Measurements from ENCODE around the gene HBP1. TPM values are rescaled to one million over a fixed set of nuclear protein-coding genes. Genes with fewer than 3 reads are reported as not detected.

The HBP1 gene
- total RNA-seq, 4 donors from 2014 or later = 57.6 to 67.7 (median 66.9) TPM

DNA sequence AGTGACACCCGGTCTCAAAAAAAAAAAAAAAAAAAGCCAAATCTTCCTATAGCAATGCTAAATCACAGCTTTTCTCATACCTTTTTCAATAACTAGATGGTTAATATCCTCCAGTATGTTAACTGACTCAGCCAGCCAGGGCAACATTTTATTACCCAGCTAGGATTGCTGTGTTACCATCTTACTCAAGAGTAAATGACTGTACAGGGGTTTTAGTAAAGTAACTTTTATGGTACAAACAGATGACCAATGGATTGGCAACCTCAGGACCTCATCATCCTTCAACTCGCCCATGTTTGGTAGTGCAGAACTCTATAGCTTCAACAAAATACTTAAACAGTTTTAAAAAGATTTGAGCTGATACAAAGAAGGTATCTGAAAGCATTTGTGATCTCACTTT, 59.5 kb downstream of the HBP1 start:
- Histone ChIP-seq H3K27ac (no peak overlapping the region), H3K4me1 (peaks cover 0 to 7% (median 0%) of the 10 kb centered on the region in 4 donors), H3K4me3 (no peak overlapping the region), H3K9me3 (no peaks in the 10 kb centered on the region), H3K36me3 (peaks cover 0 to 19% (median 0%) of the 10 kb centered on the region in 3 donors), H3K27me3 (no peaks in the 10 kb centered on the region)
- TF ChIP-seq, protein P1, sequence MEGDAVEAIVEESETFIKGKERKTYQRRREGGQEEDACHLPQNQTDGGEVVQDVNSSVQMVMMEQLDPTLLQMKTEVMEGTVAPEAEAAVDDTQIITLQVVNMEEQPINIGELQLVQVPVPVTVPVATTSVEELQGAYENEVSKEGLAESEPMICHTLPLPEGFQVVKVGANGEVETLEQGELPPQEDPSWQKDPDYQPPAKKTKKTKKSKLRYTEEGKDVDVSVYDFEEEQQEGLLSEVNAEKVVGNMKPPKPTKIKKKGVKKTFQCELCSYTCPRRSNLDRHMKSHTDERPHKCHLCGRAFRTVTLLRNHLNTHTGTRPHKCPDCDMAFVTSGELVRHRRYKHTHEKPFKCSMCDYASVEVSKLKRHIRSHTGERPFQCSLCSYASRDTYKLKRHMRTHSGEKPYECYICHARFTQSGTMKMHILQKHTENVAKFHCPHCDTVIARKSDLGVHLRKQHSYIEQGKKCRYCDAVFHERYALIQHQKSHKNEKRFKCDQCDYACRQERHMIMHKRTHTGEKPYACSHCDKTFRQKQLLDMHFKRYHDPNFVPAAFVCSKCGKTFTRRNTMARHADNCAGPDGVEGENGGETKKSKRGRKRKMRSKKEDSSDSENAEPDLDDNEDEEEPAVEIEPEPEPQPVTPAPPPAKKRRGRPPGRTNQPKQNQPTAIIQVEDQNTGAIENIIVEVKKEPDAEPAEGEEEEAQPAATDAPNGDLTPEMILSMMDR (IDR thresholded peaks at IDR 0.05) = no peak
- TF ChIP-seq POLR2A (IDR thresholded peaks at IDR 0.05) = no peak
- DNase-seq = no peak

DNA sequence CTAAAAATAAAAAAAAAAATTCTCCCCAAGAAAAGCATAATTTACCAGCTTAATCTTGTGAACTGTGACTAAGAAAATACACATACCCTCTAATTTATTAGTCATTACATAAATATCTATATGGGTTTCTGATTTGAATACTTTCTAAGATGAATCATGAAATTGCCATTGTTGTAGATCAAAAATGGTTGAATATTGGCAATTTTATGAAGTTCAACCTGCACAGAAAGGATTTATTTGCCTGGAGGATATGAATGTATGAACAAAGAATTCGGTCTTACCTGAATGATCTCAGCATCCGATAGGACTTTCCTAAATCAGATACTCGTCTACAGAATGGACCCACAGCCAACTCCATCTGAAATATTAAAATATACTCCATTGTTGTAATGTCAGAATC, 61.5 kb downstream of the HBP1 start:
- TF ChIP-seq POLR2A (IDR thresholded peaks at IDR 0.05) = no peak
- TF ChIP-seq, protein P1 (IDR thresholded peaks at IDR 0.05) = no peak
- peaks cover 0 to 20% (median 0%) of the 10 kb centered on the region in 3 donors for H3K36me3 ChIP-seq

DNA sequence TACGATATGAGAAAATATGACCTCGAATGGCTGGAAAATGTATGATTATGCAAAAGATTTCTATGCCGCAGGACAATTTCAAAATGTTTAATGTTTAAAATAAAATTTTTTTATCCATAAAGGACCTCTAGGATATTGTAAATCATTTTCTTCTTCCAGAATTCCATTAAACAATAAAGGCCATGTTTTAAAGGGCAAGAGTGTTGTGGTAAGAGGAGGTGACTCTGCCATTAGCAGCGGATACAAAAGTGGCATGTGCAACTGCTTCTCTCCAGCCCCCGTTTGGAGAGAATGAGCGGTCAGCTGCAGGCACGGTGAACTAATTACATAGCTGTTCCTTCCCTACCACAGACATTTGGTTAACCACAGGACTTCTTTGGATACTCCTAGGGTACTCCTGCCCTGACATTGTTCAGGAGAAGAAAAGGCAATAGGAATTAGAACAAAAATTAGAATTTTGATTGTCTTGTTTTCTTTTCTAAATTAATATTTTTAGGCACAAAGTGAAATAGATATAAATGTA, 63.8 kb downstream of the HBP1 start:
- TF ChIP-seq, protein P1 (IDR thresholded peaks at IDR 0.05) = no peak
- Histone ChIP-seq H3K4me1 (no peaks in the 10 kb centered on the region), H3K36me3 (peaks cover 0 to 18% (median 0%) of the 10 kb centered on the region in 3 donors), H3K27me3 (no peaks in the 10 kb centered on the region), H3K9me3 (no peaks in the 10 kb centered on the region), H3K27ac (no peak overlapping the region), H3K4me3 (no peak overlapping the region)
- DNase-seq = no peak

More for the DNA sequence above, 61.5 kb downstream of the HBP1 start:
- no peaks in the 10 kb centered on the region for H3K4me1 ChIP-seq
- no peak for DNase-seq
- H3K27ac ChIP-seq = no peak overlapping the region
- H3K27me3 ChIP-seq = no peaks in the 10 kb centered on the region
- no peaks in the 10 kb centered on the region for H3K9me3 ChIP-seq
- H3K4me3 ChIP-seq = no peak overlapping the region

DNA sequence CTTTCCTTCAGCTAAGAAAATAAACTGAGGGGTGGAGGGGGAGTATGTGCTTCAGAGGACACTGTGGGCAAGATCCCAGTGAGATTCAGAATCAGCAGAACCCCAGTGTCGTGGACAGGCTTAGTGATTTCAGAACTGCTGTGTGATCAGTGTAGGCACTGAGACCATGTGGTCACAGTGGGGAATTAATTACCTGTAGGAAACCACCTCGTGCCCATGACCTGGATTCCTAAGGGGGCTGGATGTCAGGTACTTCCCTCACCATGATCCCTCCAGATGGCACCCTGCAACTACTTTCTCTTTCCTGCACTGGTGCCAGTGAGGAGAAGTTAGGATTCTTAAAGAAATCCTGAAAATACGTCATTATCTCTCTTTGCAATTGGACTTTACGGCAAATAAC, 64.4 kb downstream of the HBP1 start:
- peaks cover 0 to 14% (median 0%) of the 10 kb centered on the region in 3 donors for H3K36me3 ChIP-seq
- H3K9me3 ChIP-seq = no peaks in the 10 kb centered on the region
- TF ChIP-seq, protein P1 (IDR thresholded peaks at IDR 0.05) = no peak
- no peak for TF ChIP-seq POLR2A (IDR thresholded peaks at IDR 0.05)
- no peak overlapping the region for H3K27ac ChIP-seq
- no peaks in the 10 kb centered on the region for H3K4me1 ChIP-seq
- H3K4me3 ChIP-seq = no peak overlapping the region
- DNase-seq = no peak
- no peaks in the 10 kb centered on the region for H3K27me3 ChIP-seq

DNA sequence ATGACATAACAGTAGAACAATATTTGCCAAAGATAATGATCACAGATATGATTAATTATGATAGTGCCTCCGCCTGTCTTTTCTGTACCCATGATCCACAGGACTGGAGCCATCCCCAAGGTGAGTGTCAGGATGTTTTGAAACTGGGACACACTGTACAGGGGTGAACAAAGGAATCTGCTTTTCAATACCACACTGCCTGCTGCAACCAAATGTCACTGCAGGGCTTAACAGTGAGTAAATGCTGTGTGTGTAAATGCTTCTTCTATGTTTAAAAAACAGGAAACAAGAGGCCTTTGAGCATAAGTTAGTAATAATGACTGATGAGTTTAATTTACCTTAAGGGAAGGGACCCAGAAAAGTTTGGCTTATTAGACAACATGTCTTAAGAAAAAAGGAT, 65.2 kb downstream of the HBP1 start:
- TF ChIP-seq, protein P1 (IDR thresholded peaks at IDR 0.05) = no peak
- no peak for TF ChIP-seq POLR2A (IDR thresholded peaks at IDR 0.05)

DNA sequence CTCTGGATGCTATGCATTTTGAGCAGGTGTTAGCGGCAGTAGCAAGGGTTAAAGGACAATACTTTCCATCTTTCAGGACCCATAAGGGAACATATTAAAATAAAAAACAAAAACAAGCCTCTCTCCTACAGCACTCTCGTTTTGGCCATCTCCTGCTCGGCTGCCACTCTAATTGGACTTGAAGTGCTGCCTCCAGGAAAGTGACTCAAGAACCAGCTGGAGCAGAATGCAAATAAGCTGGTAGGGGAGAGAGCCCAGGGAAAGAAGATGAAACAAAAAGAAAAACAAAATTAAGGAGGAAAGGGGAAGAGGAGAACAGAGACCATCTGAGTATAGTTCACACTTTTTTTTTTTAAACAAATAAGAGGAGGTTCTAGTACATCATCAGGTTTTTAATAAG, 65.6 kb downstream of the HBP1 start:
- TF ChIP-seq POLR2A (IDR thresholded peaks at IDR 0.05) = no peak
- no peaks in the 10 kb centered on the region for H3K27me3 ChIP-seq
- H3K9me3 ChIP-seq = no peaks in the 10 kb centered on the region
- no peak overlapping the region for H3K4me3 ChIP-seq
- no peaks in the 10 kb centered on the region for H3K4me1 ChIP-seq
- peaks cover 0 to 14% (median 0%) of the 10 kb centered on the region in 3 donors for H3K36me3 ChIP-seq
- no peak overlapping the region for H3K27ac ChIP-seq
- DNase-seq = no peak

More for the DNA sequence above, 65.2 kb downstream of the HBP1 start:
- Histone ChIP-seq H3K9me3 (no peaks in the 10 kb centered on the region), H3K27ac (no peak overlapping the region), H3K36me3 (peaks cover 0 to 14% (median 0%) of the 10 kb centered on the region in 3 donors), H3K27me3 (no peaks in the 10 kb centered on the region), H3K4me1 (no peaks in the 10 kb centered on the region), H3K4me3 (no peak overlapping the region)
- no peak for DNase-seq

Measured in Peyer's patch (tissue), 4 donors.